Upper lobe of left lung (tissue), 4 donors: ENCODE measurements around the gene NAA15.
A peak's percentile ranks its signal among the peaks of the same experiment; 100 is the strongest.

Experiments
- CTCF ChIP-seq, 6 experiments: fragments of 450-650 bp in 4 of 6; fragments of 200-600 bp in 2 of 6; sonication (generic) in 2 of 6; IDR thresholded peaks; one replicate each; pipeline ENCODE4 v1.5.1; 2016 to 2019; ENCODE audit warnings: antibody characterized with exemption in 6 of 6
- EP300 ChIP-seq, 4 donors: sonication (generic); formaldehyde crosslinking; IDR thresholded peaks; one replicate each; pipeline ENCODE4 v1.5.1; 2017; ENCODE audit warnings: antibody characterized with exemption in 4 of 4, control low read depth in 2 of 4
- POLR2AphosphoS5 ChIP-seq, 2 donors: sonication (generic); formaldehyde crosslinking; IDR thresholded peaks; one replicate each; pipeline ENCODE4 v1.5.1; 2017; ENCODE audit warnings: antibody characterized with exemption in 2 of 2

DNA sequence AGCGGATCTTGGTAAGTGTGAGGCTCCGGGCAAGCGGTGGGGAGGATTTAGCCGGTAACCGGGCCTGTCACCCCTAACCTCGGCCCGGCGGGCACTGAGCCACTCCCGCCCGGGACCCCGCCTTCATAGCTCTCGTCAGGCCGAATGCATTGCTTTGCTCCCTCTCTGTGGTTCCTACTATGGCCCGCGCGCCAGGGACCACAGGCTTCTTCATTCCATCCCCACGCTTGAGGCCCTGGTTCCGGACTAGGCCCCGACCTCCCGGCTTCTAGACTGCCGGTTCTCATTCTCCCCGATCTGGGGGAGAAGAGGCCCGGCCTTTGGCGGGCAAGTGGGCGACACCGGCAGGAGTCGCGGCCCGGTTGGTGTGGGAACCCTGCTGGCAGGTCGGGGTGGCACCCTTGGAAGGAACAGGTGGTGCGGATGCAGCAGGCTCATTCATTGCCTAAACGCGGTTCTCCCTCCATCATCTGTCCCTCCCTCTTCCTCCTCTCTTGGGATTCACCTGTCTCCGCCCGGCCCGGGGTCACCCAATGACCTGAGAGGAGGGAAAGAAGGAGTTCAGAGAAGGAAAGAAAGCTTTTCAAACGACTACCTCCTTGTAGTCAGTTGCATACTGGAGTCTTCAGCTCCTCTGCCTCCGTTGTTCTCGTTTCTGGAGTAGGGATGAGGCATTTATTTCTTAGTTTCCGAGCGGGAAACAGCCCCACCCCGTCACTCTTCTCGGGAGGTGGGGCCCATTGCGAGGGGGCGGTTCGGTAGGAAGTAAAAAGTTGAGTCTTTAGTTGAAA, 711 bp downstream of the NAA15 start, which contains the start of gene NDUFC1:
- TF ChIP-seq CTCF (IDR thresholded peaks at IDR 0.05) (peak in 2 of 6 experiments; percentile 32 to 59), POLR2AphosphoS5 (IDR thresholded peaks at IDR 0.05) (peak; percentile 45 to 62), EP300 (IDR thresholded peaks at IDR 0.05) (no peak)
